Fibroblast of the aortic adventitia (primary cell): ENCODE results near the gene MMS19. TPM values are rescaled to one million over a fixed set of nuclear protein-coding genes. Genes with fewer than 3 reads are reported as not detected.
"Not testable (repeated sequence)": the region's sequence is repeated elsewhere in the genome, so short reads cannot be mapped to it uniquely, and the experiment has no call there.

Experiments
- DNase-seq: peaks from one replicate; pipeline ENCODE4 v3.0.0-alpha.2; 2010; ENCODE audit warnings: low read depth
- H3K4me3 ChIP-seq: 2 replicates; pipeline ENCODE4 v1.5.1; 2011; ENCODE audit warnings: low read depth, mild to moderate bottlenecking, control low read depth, low read length, moderate library complexity
- total RNA-seq: library from RNA; depleted of rRNA; stranded (reverse); fragments of >200 nt; gene quantifications from 2 replicates; pipeline ENCODE4 v1.2.3, GENCODE V29; 2012; ENCODE audit warnings: low replicate concordance
- TF ChIP-seq, protein P1 (sequence below): IDR thresholded peaks from 2 replicates; pipeline ENCODE4 v1.5.1; 2011; ENCODE audit warnings: mild to moderate bottlenecking, low read length, control low read depth, inconsistent platforms; ENCODE audit not compliant: insufficient read depth

Gene MMS19
- total RNA-seq, 1 donor = 81.1 TPM

DNA sequence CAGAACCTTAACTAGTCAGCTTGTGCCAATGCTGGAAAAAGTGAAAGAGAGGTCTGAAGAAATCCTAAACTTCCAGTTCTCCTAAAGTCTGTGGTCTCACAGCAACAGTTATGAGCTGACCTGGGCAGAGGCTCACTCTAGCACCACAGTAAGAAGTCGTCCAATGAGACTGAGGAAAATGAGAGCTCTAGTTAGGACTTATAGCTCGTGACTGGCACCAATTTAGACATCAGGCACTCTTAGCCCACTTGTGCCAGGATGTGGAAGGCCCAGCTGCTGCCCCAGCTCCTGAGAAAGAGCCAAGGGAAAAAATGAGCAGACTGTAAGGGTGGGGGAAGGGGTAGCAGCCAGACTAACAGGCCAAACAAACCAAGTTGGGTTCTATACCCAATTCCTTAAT is 7.6 kb downstream of the MMS19 start:
- no peak for DNase-seq
- TF ChIP-seq, protein P1, sequence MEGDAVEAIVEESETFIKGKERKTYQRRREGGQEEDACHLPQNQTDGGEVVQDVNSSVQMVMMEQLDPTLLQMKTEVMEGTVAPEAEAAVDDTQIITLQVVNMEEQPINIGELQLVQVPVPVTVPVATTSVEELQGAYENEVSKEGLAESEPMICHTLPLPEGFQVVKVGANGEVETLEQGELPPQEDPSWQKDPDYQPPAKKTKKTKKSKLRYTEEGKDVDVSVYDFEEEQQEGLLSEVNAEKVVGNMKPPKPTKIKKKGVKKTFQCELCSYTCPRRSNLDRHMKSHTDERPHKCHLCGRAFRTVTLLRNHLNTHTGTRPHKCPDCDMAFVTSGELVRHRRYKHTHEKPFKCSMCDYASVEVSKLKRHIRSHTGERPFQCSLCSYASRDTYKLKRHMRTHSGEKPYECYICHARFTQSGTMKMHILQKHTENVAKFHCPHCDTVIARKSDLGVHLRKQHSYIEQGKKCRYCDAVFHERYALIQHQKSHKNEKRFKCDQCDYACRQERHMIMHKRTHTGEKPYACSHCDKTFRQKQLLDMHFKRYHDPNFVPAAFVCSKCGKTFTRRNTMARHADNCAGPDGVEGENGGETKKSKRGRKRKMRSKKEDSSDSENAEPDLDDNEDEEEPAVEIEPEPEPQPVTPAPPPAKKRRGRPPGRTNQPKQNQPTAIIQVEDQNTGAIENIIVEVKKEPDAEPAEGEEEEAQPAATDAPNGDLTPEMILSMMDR = no peak
- no peak overlapping the region for H3K4me3 ChIP-seq

DNA sequence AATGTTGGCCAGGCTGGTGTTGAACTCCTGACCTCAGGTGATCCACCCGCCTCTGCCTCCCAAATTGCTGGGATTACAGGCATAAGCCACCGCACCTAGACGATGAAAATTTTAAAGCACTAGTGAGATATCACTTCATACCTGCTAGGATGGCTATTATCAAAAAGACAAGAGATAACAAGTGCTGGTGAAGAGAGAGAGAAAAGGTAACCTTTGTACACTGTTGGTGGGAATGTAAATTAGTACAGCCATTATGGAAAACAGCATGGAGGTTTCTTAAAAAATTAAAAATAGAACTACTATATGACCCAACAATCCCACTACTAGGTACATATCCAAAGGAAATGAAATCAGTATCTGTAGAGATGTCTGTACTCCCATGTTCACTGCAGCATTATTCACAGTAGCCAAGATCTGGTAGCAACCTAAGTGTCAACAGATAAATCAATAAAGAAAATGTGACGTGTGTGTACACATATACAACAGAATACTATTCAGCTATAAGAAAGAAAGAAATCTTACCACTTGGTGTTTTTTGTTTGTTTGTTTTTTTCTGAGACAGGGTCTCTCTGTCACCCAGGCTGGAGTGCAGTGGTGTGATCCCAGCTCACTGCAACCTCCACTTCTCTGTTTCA is 12.5 kb downstream of the MMS19 start:
- TF ChIP-seq, protein P1 = no peak
- no peak overlapping the region for H3K4me3 ChIP-seq
- no peak for DNase-seq

DNA sequence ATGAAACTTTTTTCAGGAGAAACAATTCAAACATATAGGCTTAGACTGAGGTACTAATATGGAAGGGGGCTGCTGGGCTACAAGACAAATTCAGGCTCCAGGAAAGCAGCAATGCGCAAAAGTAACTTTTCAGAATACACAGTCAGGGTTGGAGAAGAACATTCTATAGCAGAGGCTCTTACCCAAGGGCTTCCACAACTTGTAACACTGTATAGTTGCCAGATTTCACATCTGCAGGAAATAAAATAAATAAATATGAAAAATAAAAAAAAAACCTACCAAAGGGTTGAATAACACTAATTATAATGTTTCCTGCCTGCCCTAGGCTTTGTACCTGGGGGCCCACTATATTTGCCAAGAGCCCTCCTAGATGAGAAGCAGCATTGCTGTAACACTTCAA is 14.3 kb downstream of the MMS19 start:
- DNase-seq = no peak
- no peak overlapping the region for H3K4me3 ChIP-seq
- TF ChIP-seq, protein P1 = no peak

DNA sequence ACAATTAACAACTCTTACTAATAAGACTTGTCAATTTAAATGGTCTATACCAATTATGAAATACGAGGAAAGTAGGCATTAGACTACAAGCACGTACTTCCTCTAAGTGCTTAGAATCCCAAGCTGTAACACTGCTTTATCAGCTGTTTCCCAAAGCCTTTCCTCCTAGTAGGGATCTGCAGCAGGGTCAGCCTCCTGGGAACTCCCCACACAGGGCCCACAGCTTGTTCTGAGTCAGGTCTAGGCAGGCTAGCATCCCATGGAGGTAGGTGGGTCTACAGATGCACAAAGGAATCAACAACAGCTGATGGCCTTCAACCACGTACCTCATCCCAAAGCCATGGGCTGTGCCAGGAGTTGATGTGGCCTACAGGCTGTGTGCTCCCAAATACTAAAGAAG is 14.7 kb downstream of the MMS19 start:
- TF ChIP-seq, protein P1 = no peak
- no peak for DNase-seq

DNA sequence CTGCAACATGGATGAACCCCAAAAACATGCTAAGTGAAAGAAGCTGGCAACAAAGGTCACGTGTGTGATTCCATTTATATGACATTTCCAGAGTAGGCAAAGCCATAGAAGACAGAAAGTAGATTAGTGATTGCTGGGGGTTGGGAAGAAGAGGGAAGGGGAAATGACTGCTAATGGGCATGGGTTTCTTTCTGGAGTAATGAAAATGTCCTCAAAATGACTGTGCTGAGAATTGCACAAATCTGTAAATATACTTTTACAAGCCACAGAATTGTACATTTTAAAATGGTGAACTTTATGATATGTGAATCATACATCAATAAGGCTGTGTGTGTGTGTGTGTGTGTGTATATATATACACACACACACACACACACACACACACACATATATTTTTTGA is 15.8 kb downstream of the MMS19 start:
- TF ChIP-seq, protein P1 = no peak
- H3K4me3 ChIP-seq = no peak overlapping the region
- DNase-seq = no peak

More for the DNA sequence above, 14.7 kb downstream of the MMS19 start:
- H3K4me3 ChIP-seq = no peak overlapping the region

DNA sequence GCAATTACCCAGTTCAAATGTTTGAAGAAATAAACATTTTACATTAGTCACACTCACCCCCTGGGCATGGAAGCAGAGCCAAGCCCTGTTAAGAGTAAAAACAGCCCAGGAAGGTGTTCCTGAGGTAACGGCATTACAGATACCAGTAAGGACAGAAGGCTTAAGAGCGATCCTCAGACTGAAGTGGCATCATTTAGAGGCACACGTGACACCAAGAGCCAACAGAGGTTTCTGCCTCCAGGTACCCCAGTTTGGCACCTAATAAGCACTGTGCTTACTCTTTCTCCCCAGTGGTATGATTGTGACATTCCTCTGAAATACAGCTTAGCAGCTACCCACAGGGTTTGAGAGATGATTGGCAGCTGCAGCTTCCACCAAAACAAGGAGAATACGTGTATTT is 17.2 kb downstream of the MMS19 start:
- no peak for DNase-seq
- TF ChIP-seq, protein P1 = no peak

DNA sequence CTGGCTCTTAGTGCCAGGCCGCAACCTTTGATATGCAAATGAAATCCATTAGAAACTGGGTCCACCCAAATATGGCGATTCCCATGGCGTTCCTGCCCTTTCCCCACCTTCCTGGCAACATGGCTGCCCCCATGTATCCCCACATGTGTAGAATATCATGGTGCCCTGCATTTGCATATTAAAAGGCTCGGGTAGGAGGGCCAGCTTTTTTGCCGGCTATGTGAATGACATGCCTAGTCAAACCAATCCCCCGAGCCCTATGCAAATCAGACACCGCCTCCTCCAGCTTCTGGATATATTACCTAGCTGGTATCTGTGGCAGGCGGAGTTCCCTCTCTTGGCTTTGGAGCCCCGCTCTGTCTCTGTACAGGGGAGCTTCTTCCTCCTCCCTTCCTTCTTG is 18.3 kb downstream of the MMS19 start:
- H3K4me3 ChIP-seq = no peak overlapping the region
- TF ChIP-seq, protein P1 = no peak
- DNase-seq = no peak

More for the DNA sequence above, 17.2 kb downstream of the MMS19 start:
- H3K4me3 ChIP-seq = no peak overlapping the region

DNA sequence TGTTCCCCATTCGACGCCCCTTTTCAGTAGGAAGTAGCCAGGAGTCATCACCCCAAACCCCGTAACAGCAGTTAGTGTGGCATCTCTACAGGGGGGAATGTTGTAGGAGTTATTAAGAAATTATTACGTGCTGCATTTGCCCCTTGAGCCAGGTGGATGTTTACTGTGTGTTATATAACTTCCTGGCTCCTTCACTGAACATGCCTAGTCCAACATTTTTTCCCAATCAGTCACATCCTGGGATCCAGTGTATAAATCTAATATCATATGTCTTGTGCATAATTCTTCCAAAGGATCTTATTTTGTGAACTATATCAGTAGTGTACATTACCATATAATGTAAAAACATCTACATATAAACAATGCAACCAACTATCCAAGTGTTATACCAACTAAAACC is 18.8 kb downstream of the MMS19 start:
- not testable (repeated sequence) for DNase-seq, H3K4me3 ChIP-seq
